ENCODE measurements around the gene AGAP1. TPM values are rescaled to one million over a fixed set of nuclear protein-coding genes. Genes with fewer than 3 reads are reported as not detected.

Gene AGAP1
- total RNA-seq, 1 donor from 2014 or later: 17.5 TPM

DNA sequence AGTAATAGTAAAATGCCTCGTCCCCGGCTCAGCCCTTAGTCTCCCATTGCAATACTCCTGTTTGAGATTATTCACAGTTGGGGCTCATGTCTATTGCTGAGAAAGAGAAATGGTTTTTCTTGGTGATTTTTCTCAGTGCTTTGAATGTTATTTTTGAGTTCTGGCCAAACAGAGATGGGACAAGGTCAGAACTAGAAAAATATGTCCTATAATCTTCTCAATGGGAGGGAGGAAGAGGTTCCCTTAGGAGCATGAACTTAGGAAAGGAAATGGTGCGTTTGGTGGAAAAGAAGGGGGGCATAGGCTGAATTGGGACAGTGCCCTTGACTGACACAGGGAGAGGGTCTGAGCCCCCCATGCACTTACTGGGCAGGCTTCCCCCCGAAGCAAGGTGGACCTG is 133.8 kb downstream of the AGAP1 start:
- TF ChIP-seq, protein P1, sequence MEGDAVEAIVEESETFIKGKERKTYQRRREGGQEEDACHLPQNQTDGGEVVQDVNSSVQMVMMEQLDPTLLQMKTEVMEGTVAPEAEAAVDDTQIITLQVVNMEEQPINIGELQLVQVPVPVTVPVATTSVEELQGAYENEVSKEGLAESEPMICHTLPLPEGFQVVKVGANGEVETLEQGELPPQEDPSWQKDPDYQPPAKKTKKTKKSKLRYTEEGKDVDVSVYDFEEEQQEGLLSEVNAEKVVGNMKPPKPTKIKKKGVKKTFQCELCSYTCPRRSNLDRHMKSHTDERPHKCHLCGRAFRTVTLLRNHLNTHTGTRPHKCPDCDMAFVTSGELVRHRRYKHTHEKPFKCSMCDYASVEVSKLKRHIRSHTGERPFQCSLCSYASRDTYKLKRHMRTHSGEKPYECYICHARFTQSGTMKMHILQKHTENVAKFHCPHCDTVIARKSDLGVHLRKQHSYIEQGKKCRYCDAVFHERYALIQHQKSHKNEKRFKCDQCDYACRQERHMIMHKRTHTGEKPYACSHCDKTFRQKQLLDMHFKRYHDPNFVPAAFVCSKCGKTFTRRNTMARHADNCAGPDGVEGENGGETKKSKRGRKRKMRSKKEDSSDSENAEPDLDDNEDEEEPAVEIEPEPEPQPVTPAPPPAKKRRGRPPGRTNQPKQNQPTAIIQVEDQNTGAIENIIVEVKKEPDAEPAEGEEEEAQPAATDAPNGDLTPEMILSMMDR (conservative IDR thresholded peaks at IDR 0.05; ENCODE audit: low read depth, low read length): no peak
- no peak for DNase-seq (ENCODE audit: low read depth)
- no peak overlapping the region for H3K4me3 ChIP-seq (ENCODE audit: low read depth, low read length)

DNA sequence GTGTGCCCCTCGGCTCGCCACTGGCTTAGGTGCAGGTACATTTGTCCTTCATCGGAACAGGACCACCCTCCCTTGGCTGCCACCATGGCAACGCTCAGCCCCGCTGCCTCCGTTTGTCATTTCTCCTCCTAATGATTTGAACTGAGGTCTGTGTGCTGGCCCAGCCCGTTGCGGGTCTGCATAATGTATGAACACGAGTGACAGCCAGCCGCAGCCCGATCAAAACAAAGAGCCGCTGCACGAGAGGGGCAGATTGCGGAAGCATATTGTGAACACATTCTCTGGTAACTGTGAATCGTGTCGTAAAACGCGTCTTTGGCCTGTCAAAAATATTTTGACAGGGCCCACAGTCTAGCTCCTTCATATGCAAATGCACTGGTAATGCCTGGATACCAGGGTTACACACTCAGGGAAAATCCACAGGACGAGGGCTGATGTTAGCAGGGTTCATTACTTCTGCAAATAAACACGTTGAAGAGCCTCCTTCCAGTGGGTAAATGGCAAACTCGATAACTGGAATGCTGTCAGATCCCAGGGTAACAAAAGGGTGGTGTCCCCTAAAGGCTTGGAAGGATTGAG is 137.0 kb downstream of the AGAP1 start:
- H3K4me3 ChIP-seq (ENCODE audit: low read depth, low read length): no peak overlapping the region
- TF ChIP-seq, protein P1 (conservative IDR thresholded peaks at IDR 0.05; ENCODE audit: low read depth, low read length): no peak
- no peak for DNase-seq (ENCODE audit: low read depth)

GRCh38 chr2:235634435-235635158 is 140.8 kb downstream of the AGAP1 start:
- TF ChIP-seq, protein P1 (conservative IDR thresholded peaks at IDR 0.05; ENCODE audit: low read depth, low read length): no peak
- H3K4me3 ChIP-seq (ENCODE audit: low read depth, low read length): no peak overlapping the region
- no peak for DNase-seq (ENCODE audit: low read depth)

DNA sequence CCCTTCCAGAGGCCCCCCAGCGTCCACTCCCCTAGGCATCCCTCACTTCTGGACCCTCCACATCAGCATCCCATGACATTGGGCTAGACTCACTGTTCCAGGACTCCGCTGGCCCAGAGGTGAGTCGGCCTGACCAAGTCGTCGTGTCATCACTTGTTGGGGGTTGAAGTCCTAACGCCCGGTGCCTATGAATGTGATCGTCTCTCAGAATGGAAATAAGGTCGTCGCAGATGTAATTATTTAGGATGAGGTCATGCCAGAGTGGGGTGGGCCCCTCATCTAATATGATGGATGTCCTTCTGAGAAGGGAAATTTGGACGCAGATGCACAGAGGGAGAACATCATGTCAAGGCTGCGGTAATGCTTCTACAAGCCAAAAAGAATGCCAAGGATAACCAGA is 142.7 kb downstream of the AGAP1 start:
- TF ChIP-seq, protein P1 (conservative IDR thresholded peaks at IDR 0.05; ENCODE audit: low read depth, low read length): no peak

GRCh38 chr2:235637896-235638295 is 144.1 kb downstream of the AGAP1 start:
- no peak for DNase-seq (ENCODE audit: low read depth)
- H3K4me3 ChIP-seq (ENCODE audit: low read depth, low read length): no peak overlapping the region
- TF ChIP-seq, protein P1 (conservative IDR thresholded peaks at IDR 0.05; ENCODE audit: low read depth, low read length): no peak

More for the DNA sequence above, 142.7 kb downstream of the AGAP1 start:
- no peak for DNase-seq (ENCODE audit: low read depth)
- no peak overlapping the region for H3K4me3 ChIP-seq (ENCODE audit: low read depth, low read length)

- no peak overlapping the region for H3K4me3 ChIP-seq (ENCODE audit: low read depth, low read length)
- DNase-seq (ENCODE audit: low read depth): no peak
- TF ChIP-seq, protein P1 (conservative IDR thresholded peaks at IDR 0.05; ENCODE audit: low read depth, low read length): peak; percentile 30
Measured at GRCh38 chr2:235638541-235639427, 144.9 kb downstream of the AGAP1 start.

Data from epithelial cell of proximal tubule (primary cell).